Breast epithelium (tissue), 4 donors: ENCODE data around the gene APOE. TPM values are rescaled to one million over a fixed set of nuclear protein-coding genes. Genes with fewer than 3 reads are reported as not detected.

Experiments
- DNase-seq, 2 donors: peaks; one replicate each; pipeline ENCODE4 v3.0.0-alpha.2; 2019; ENCODE audit warnings: low spot score in 2 of 2
- H3K27ac ChIP-seq, 2 donors: fragments of 200-600 bp; sonication (generic) in 1 of 2; one replicate each; pipeline ENCODE4 v1.5.1; 2016 to 2019; ENCODE audit warnings: mild to moderate bottlenecking in 1 of 2
- H3K27me3 ChIP-seq, 2 donors: fragments of 200-600 bp; sonication (generic) in 1 of 2; one replicate each; pipeline versions ENCODE4 v1.5.1 to v1.6.0; 2017 to 2019; ENCODE audit warnings: control low read depth in 1 of 2, mild to moderate bottlenecking in 1 of 2
- H3K36me3 ChIP-seq: fragments of 200-600 bp; one replicate; pipeline ENCODE4 v1.5.1; 2019
- H3K4me1 ChIP-seq, 2 donors: fragments of 200-600 bp; sonication (generic); one replicate each; pipeline ENCODE4 v1.5.1; 2016 to 2019; ENCODE audit warnings: control low read depth in 1 of 2
- H3K4me3 ChIP-seq, 3 donors: fragments of 200-600 bp; sonication (generic); 1 replicate in 2 of 3; 2 replicates in 1 of 3; pipeline ENCODE4 v1.5.1; 2016 to 2019; ENCODE audit warnings: mild to moderate bottlenecking in 3 of 3, moderate library complexity in 2 of 3
- H3K9me3 ChIP-seq, 2 donors: fragments of 200-600 bp; sonication (generic) in 1 of 2; one replicate each; pipeline ENCODE4 v1.5.1; 2016 to 2019; ENCODE audit warnings: control low read depth in 1 of 2
- CTCF ChIP-seq, 3 donors: fragments of 450-650 bp; IDR thresholded peaks; one replicate each; pipeline ENCODE4 v1.5.1; 2016 to 2017; ENCODE audit warnings: antibody characterized with exemption in 3 of 3, mild to moderate bottlenecking in 3 of 3, moderate library complexity in 3 of 3
- POLR2A ChIP-seq: fragments of 450-650 bp; IDR thresholded peaks from one replicate; pipeline ENCODE4 v1.6.1; 2016; ENCODE audit warnings: antibody characterized with exemption, mild to moderate bottlenecking, moderate library complexity
- POLR2AphosphoS5 ChIP-seq, 3 donors: sonication (generic); formaldehyde crosslinking; IDR thresholded peaks; one replicate each; pipeline ENCODE4 v1.6.1; 2017; ENCODE audit warnings: antibody characterized with exemption in 3 of 3
- intact Hi-C: fragments of 100-400 bp; cut with DNase I; formaldehyde crosslinking; loops from one replicate; pipeline ENCODE4 v1.15.1; 2023; ENCODE audit warnings: low total_unique reads
- total RNA-seq, 3 donors: library from RNA; depleted of rRNA; stranded (reverse); fragments of >200 nt; gene quantifications; one replicate each; pipeline ENCODE4 v1.1.0, GENCODE V29; 2016

APOE gene
- total RNA-seq, 3 donors from 2014 or later = 439 to 1,162 (median 1,092) TPM

GRCh38 chr19:44943801-44944249 lies 38.2 kb downstream of the APOE start:
- intact Hi-C loops = no loop called here
- Histone ChIP-seq H3K4me3 (peak overlapping the region in 1 of 3 donors; percentile 28), H3K27ac (peak overlapping the region; percentile 17 to 43), H3K27me3 (no peaks in the 10 kb centered on the region), H3K9me3 (no peaks in the 10 kb centered on the region), H3K4me1 (no peaks in the 10 kb centered on the region), H3K36me3 (no peaks in the 10 kb centered on the region)
- no peak for TF ChIP-seq POLR2AphosphoS5 (IDR thresholded peaks at IDR 0.05)
- TF ChIP-seq CTCF (IDR thresholded peaks at IDR 0.05) = no peak
- no peak for TF ChIP-seq POLR2A
- peak in 1 of 2 donors; percentile 60 for DNase-seq

GRCh38 chr19:44947041-44947581 lies 41.5 kb downstream of the APOE start:
- DNase-seq = no peak
- TF ChIP-seq CTCF (IDR thresholded peaks at IDR 0.05) = no peak
- no peak for TF ChIP-seq POLR2A
- TF ChIP-seq POLR2AphosphoS5 (IDR thresholded peaks at IDR 0.05) = no peak
- H3K36me3 ChIP-seq = no peaks in the 10 kb centered on the region
- H3K4me3 ChIP-seq = no peak overlapping the region
- no peaks in the 10 kb centered on the region for H3K27me3 ChIP-seq
- H3K27ac ChIP-seq = no peak overlapping the region
- peaks cover 0 to 14% of the 10 kb centered on the region in 2 donors for H3K4me1 ChIP-seq
- intact Hi-C loops = loop anchor here (5.0 kb wide), 1 partner anchor 40 kb away; the partner anchor contains the start of gene APOE
- no peaks in the 10 kb centered on the region for H3K9me3 ChIP-seq

- Histone ChIP-seq H3K27me3 (no peaks in the 10 kb centered on the region), H3K4me1 (peaks cover 0 to 17% of the 10 kb centered on the region in 2 donors), H3K36me3 (no peaks in the 10 kb centered on the region), H3K9me3 (no peaks in the 10 kb centered on the region), H3K4me3 (no peak overlapping the region), H3K27ac (no peak overlapping the region)
- TF ChIP-seq POLR2AphosphoS5 (IDR thresholded peaks at IDR 0.05) (no peak), CTCF (IDR thresholded peaks at IDR 0.05) (no peak), POLR2A (no peak)
- intact Hi-C loops = loop anchor here (5.0 kb wide), 1 partner anchor 41 kb away; the partner anchor contains the start of gene APOE
- no peak for DNase-seq
Measured at GRCh38 chr19:44948237-44948636, 42.6 kb downstream of the APOE start.

- DNase-seq = no peak
- Histone ChIP-seq H3K9me3 (no peaks in the 10 kb centered on the region), H3K27ac (no peak overlapping the region), H3K4me1 (peaks cover 0 to 23% of the 10 kb centered on the region in 2 donors), H3K4me3 (no peak overlapping the region), H3K27me3 (no peaks in the 10 kb centered on the region), H3K36me3 (no peaks in the 10 kb centered on the region)
- intact Hi-C loops = loop anchor here (5.0 kb wide), 1 partner anchor 42 kb away; the partner anchor contains the start of gene APOE
- TF ChIP-seq POLR2AphosphoS5 (IDR thresholded peaks at IDR 0.05) (no peak), POLR2A (no peak)
Measured at GRCh38 chr19:44948763-44949374, 43.3 kb downstream of the APOE start.

- no peak for TF ChIP-seq POLR2AphosphoS5 (IDR thresholded peaks at IDR 0.05)
- no peak for TF ChIP-seq POLR2A
- no peak for TF ChIP-seq CTCF (IDR thresholded peaks at IDR 0.05)
- no peaks in the 10 kb centered on the region for H3K9me3 ChIP-seq
- peaks cover 0 to 23% of the 10 kb centered on the region in 2 donors for H3K4me1 ChIP-seq
- H3K27me3 ChIP-seq = no peaks in the 10 kb centered on the region
- no peaks in the 10 kb centered on the region for H3K36me3 ChIP-seq
- no peak for DNase-seq
- intact Hi-C loops = loop anchor here (5.0 kb wide), 1 partner anchor 42 kb away; the partner anchor contains the start of gene APOE
- H3K27ac ChIP-seq = no peak overlapping the region
- no peak overlapping the region for H3K4me3 ChIP-seq
Measured at GRCh38 chr19:44949550-44949949, 44.0 kb downstream of the APOE start.
